Gastrocnemius medialis (tissue), 4 donors: ENCODE data around the gene SLA2.

ENCODE experiments used
- POLR2A ChIP-seq, 2 donors: fragments of 450-650 bp; IDR thresholded peaks; one replicate each; pipeline ENCODE4 v1.6.1; 2017; ENCODE audit warnings: antibody characterized with exemption in 2 of 2, mild to moderate bottlenecking in 2 of 2, moderate library complexity in 2 of 2
- TF ChIP-seq, protein P1 (sequence below), 5 experiments: fragments of 450-650 bp in 3 of 5; fragments of 200-600 bp in 2 of 5; sonication (generic) in 2 of 5; IDR thresholded peaks in 4 of 5; conservative IDR thresholded peaks in 1 of 5; 1 replicate in 4 of 5; 2 replicates in 1 of 5; pipeline ENCODE4 v1.5.1; 2016 to 2019; ENCODE audit warnings: antibody characterized with exemption in 5 of 5, mild to moderate bottlenecking in 3 of 5, moderate library complexity in 3 of 5

DNA sequence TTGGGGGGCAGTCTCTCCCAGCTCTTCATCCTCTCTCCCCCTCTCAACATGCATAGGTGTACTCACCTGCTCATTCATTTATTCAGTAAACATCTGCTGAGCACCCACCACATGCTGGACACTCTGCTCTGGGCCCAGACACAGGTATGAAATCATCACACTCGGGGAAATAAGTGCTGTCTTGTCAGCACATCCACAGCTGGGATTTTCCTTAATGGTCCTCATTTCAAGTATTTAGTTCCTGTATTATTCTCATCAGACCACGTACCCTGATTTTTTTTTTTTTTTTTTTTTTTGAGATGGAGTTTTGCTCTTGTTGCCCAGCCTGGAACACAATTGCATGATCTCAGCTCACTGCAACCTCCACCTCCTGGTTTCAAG, 21.1 kb downstream of the SLA2 start:
- TF ChIP-seq, protein P1, sequence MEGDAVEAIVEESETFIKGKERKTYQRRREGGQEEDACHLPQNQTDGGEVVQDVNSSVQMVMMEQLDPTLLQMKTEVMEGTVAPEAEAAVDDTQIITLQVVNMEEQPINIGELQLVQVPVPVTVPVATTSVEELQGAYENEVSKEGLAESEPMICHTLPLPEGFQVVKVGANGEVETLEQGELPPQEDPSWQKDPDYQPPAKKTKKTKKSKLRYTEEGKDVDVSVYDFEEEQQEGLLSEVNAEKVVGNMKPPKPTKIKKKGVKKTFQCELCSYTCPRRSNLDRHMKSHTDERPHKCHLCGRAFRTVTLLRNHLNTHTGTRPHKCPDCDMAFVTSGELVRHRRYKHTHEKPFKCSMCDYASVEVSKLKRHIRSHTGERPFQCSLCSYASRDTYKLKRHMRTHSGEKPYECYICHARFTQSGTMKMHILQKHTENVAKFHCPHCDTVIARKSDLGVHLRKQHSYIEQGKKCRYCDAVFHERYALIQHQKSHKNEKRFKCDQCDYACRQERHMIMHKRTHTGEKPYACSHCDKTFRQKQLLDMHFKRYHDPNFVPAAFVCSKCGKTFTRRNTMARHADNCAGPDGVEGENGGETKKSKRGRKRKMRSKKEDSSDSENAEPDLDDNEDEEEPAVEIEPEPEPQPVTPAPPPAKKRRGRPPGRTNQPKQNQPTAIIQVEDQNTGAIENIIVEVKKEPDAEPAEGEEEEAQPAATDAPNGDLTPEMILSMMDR (IDR thresholded peaks at IDR 0.05 in 4 of 5, conservative IDR thresholded peaks at IDR 0.05 in 1 of 5) = no peak
- TF ChIP-seq POLR2A (IDR thresholded peaks at IDR 0.05) = no peak
